KOPT-K1 (cell line): ENCODE results near the gene APMAP.

Experiments
- H3K27ac ChIP-seq: fragments of 200-600 bp; sonication (generic); 2 replicates; pipeline ENCODE4 v1.5.1; 2016; ENCODE audit warnings: antibody characterized with exemption, mild to moderate bottlenecking, low read depth, low read length; ENCODE audit not compliant: poor library complexity, severe bottlenecking
- H3K36me3 ChIP-seq: fragments of 200-600 bp; sonication (generic); 2 replicates; pipeline ENCODE4 v1.5.1; 2017; ENCODE audit warnings: antibody characterized with exemption, mild to moderate bottlenecking, low read length, moderate library complexity; ENCODE audit not compliant: insufficient read depth
- H3K9me3 ChIP-seq: fragments of 200-600 bp; sonication (generic); 2 replicates; pipeline ENCODE4 v1.5.1; 2017; ENCODE audit warnings: antibody characterized with exemption, low read length, mild to moderate bottlenecking; ENCODE audit not compliant: insufficient read depth, poor library complexity, severe bottlenecking

The APMAP gene

DNA sequence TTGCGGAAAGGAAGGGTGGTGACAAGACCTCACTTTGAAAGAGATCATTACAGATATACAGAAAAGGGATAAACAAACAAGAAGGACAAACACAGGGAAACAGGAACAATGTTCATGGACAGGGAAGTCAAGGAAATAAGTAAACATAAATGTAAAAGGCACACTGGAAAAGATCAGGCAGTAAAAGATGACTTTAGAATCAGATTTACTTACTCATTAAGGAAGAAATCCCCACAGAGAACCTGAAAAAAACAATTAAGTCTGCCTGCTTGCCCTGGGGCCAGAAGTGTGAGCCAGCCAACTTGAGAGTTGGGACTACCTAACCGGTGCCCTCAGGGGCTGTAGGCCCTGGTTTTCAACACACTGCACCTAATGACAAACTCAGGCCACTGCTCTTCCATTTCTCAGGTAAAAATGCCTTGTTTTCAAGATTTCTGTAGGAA, 1.7 kb downstream of the APMAP start:
- Histone ChIP-seq H3K27ac (no peak overlapping the region), H3K36me3 (peaks cover 12% of the 10 kb centered on the region)

GRCh38 chr20:24989162-24989561, 3.4 kb downstream of the APMAP start:
- H3K36me3 ChIP-seq: peaks cover 13% of the 10 kb centered on the region
- H3K9me3 ChIP-seq: no peaks in the 10 kb centered on the region
- no peak overlapping the region for H3K27ac ChIP-seq

More for the DNA sequence above, 1.7 kb downstream of the APMAP start:
- no peaks in the 10 kb centered on the region for H3K9me3 ChIP-seq

GRCh38 chr20:24987873-24988835, 4.4 kb downstream of the APMAP start:
- Histone ChIP-seq H3K27ac (no peak overlapping the region), H3K36me3 (peaks cover 23% of the 10 kb centered on the region), H3K9me3 (no peaks in the 10 kb centered on the region)

- Histone ChIP-seq H3K27ac (no peak overlapping the region), H3K9me3 (no peaks in the 10 kb centered on the region), H3K36me3 (peaks cover 32% of the 10 kb centered on the region)
Measured at GRCh38 chr20:24987244-24987643, 5.3 kb downstream of the APMAP start.

GRCh38 chr20:24986436-24987015, 6.0 kb downstream of the APMAP start:
- H3K9me3 ChIP-seq: no peaks in the 10 kb centered on the region
- peaks cover 39% of the 10 kb centered on the region for H3K36me3 ChIP-seq
- no peak overlapping the region for H3K27ac ChIP-seq

- Histone ChIP-seq H3K36me3 (peaks cover 46% of the 10 kb centered on the region), H3K27ac (no peak overlapping the region), H3K9me3 (peaks cover 1% of the 10 kb centered on the region)
Measured at GRCh38 chr20:24985802-24986201, 6.7 kb downstream of the APMAP start.

DNA sequence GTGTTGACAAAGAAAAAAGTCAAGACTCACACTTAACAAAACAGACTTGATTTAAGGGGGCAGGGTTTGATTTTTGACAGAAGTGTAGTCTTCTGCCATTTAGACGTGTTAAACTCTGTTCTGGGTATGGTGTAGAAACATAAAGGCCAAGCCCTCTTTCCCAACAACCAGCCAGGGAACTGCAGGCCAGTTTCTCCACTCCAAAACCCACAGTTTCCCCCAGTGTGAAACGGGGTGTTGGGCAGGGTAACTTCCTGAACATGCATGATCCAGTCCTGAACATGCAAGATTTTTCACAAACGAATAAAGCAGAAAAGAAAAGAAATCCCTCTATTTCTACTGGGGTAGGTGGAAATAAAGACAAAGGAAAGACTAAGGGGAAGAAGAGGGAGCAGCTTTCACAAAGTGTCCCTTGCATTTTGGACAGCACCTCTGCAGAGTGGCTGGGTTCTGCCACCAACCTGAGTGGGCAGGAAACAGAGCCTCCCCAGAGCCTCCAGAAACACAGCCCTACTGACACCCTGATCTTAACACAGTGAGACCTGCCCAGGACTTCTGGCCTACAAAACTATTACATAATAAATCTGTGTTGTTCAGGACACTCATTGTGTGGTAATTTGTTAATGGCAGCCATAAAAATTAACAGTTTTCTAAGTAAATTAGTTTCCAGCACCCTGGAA, 7.5 kb downstream of the APMAP start:
- Histone ChIP-seq H3K9me3 (peaks cover 8% of the 10 kb centered on the region), H3K36me3 (peaks cover 53% of the 10 kb centered on the region), H3K27ac (no peak overlapping the region)

DNA sequence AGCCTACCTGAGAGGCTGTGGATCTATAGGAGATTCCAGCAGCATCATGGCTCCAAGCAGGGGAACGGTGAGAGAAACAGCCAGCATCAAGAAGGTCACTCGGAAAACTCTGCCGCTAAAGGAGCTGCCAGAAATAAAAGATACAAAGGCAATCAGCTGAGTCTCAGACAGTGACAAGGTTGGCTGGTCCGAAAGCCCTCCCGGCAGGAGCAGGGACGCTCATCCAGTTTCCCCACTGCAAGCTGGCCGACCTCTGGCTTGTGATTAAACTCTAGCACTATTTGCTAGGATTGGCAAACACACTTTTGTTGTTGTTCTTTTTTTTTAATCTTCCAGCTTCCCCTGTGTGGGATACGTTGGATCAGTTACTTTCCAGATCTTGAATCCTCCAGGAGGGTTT, 8.7 kb downstream of the APMAP start:
- Histone ChIP-seq H3K9me3 (peaks cover 13% of the 10 kb centered on the region), H3K36me3 (peaks cover 56% of the 10 kb centered on the region), H3K27ac (no peak overlapping the region)

DNA sequence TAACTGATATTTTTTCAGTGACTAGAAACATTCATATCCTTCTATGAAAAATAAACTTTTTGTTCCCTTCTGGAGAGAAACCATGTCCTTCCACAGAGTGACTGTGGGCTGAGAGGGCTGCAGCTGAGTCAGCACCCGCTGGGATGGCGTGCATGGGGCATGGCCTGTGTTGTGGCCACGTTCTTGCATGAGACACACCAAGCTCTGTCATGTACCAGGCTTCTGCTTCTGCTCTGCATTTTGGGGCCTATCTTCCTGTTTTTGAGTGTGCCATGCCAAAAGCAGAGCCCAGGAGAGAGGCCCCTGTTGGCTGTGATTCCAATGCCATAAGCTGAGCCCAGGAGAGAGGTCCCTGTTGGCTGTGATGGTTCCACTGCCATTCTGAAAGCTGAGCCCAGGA, 10.8 kb downstream of the APMAP start:
- Histone ChIP-seq H3K9me3 (peaks cover 20% of the 10 kb centered on the region), H3K36me3 (peaks cover 74% of the 10 kb centered on the region), H3K27ac (no peak overlapping the region)

GRCh38 chr20:24981282-24981681, 11.3 kb downstream of the APMAP start:
- Histone ChIP-seq H3K36me3 (peaks cover 79% of the 10 kb centered on the region), H3K27ac (no peak overlapping the region), H3K9me3 (peaks cover 25% of the 10 kb centered on the region)

- peaks cover 33% of the 10 kb centered on the region for H3K9me3 ChIP-seq
- H3K36me3 ChIP-seq: peaks cover 87% of the 10 kb centered on the region
- H3K27ac ChIP-seq: no peak overlapping the region
Measured at GRCh38 chr20:24980291-24981053, 12.1 kb downstream of the APMAP start.

- no peak overlapping the region for H3K27ac ChIP-seq
- H3K36me3 ChIP-seq: peaks cover 88% of the 10 kb centered on the region
- peaks cover 39% of the 10 kb centered on the region for H3K9me3 ChIP-seq
Measured at GRCh38 chr20:24979036-24979960, 13.3 kb downstream of the APMAP start.

DNA sequence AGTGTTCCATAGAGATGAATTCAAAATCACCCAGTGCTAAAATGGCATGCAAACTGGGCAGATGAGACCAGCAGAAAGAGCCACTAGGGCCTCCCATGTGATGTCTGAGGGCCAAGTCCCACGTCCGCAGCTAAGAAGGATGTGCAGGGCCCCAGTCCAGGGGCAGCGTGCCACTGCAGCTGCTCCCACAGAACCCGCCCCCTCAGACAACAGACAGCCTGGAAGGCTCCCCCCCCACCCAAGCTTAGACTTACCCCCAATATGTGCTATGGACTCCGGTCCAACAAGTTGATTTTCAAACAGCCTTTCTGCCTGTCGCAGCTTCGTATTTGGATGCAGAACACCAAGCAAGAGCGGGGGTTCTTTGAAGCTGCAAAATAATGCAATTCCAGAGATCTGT, 14.0 kb downstream of the APMAP start:
- Histone ChIP-seq H3K9me3 (peaks cover 39% of the 10 kb centered on the region), H3K36me3 (peaks cover 87% of the 10 kb centered on the region), H3K27ac (no peak overlapping the region)

GRCh38 chr20:24977797-24978196, 14.8 kb downstream of the APMAP start:
- Histone ChIP-seq H3K27ac (no peak overlapping the region), H3K36me3 (peaks cover 87% of the 10 kb centered on the region), H3K9me3 (peaks cover 39% of the 10 kb centered on the region)
